ENCODE data around the gene F2R.

- TF ChIP-seq CTCF (IDR thresholded peaks at IDR 0.05) (no peak), POLR2A (IDR thresholded peaks at IDR 0.05) (no peak)
These were observed 55.9 kb downstream of the F2R start for GRCh38 chr5:76771705-76772405.
